Activated naive CD8-positive, alpha-beta T cell treated with anti-CD3 and anti-CD28 coated beads, Interleukin-2, amount 50 U/mL, for 16 hours (primary cell): ENCODE results near the gene CILP.
"Not testable (repeated sequence)": the region's sequence is repeated elsewhere in the genome, so short reads cannot be mapped to it uniquely, and the experiment has no call there.

Experiments
- DNase-seq: peaks from one replicate; pipeline ENCODE4 v3.0.0-alpha.2; 2020; ENCODE audit warnings: low read depth, low spot score

CILP gene

GRCh38 chr15:65210770-65211481, at the start of gene CILP:
Gene CILP (minus strand): TSS chr15:65211473. CDS start chr15:65209755, 1,718 bp downstream.
- no peak for DNase-seq

DNA sequence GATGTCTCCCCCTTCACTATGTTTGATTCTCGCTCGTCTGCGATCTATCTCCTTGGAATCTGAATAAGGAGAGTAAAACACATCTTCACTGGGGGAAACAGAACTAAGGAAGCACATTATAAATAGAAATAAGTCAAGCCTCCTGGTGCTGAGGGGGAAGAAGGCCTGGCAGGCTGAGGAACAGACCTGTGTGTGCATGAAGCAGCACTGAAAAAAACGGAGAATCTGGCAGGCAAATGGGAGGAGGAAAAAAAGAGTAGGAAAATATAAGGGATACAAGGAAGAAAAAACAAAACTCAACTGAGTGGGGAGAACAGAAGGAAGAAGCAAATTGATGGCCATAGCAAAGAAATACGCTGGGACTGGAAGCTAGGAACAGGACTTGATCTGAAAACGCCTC, 49.7 kb upstream of the CILP start:
- DNase-seq = no peak

DNA sequence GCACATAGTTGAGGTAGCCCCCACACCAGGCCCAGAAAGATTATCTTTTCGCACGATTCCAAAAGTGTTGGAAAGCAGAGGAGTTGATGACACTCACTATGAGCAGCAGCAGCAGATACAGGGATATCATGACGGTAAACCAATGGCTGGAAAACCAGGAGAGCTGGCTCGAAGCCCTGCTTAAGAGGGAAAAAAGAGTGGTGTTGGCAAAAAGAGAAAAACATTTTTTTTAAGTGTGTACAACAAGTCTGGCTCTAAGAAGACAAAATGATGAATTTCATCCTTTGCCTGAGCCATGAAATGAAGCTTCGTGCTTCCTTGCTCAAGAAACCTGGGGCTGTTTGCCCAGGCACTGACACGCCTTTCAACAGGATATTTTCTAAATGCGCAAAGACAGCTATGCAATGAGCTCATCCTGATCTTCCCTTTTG, 48.1 kb upstream of the CILP start:
- no peak for DNase-seq

- no peak for DNase-seq
Observed at GRCh38 chr15:65258375-65259262, 47.3 kb upstream of the CILP start.

- DNase-seq = no peak
Observed at GRCh38 chr15:65255486-65256140, 44.3 kb upstream of the CILP start.

DNA sequence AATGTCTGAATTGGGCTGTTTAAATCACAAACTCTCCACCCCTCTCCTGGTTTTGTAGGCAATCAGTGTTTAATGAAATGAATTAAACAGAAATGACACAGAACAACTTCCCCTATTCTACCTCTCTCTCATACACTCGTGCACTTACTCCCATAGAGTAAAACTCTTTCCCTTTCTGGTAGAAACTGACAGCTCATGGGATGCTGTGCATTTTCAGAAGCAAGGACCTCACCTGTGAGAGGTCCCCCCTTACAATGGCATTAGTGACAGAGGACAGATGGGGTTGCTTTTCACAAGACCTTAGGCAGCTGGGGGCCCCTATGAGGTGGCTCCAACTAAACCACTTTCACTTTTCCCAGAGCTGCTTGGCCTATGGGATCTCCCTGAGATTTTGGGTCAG, 43.5 kb upstream of the CILP start:
- no peak for DNase-seq

DNA sequence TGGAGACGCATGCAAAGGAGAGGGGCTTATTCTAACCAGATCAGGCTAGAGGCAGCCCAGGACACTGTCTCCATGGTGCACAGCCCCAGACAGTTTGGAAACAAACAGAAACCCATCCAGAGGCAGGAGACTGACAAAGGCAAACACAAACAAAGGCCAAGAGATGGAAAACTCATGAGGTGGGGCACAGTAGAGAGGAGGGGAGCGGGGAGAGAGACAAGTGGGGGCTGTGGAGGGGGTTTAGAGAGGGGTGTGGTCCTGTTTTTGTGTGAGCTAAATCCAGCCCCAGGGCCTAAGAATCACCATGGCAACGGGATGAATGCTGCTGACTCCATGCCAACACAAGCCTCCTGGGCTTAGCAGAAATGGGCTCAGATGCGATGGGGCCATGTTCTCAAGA, 43.1 kb upstream of the CILP start:
- no peak for DNase-seq

- peak; percentile 44 for DNase-seq
Observed at GRCh38 chr15:65249641-65250040, 38.4 kb upstream of the CILP start.

- no peak for DNase-seq
Observed at GRCh38 chr15:65248511-65249255, 37.4 kb upstream of the CILP start.

- no peak for DNase-seq
Observed at GRCh38 chr15:65246939-65247338, 35.7 kb upstream of the CILP start.

- DNase-seq = no peak
Observed at GRCh38 chr15:65246026-65246714, 34.9 kb upstream of the CILP start.

GRCh38 chr15:65245096-65245856, 34.0 kb upstream of the CILP start:
- no peak for DNase-seq

GRCh38 chr15:65244638-65245037, 33.4 kb upstream of the CILP start:
- DNase-seq = no peak

- not testable (repeated sequence) for DNase-seq
Observed at GRCh38 chr15:65236443-65236842, 25.2 kb upstream of the CILP start.

DNA sequence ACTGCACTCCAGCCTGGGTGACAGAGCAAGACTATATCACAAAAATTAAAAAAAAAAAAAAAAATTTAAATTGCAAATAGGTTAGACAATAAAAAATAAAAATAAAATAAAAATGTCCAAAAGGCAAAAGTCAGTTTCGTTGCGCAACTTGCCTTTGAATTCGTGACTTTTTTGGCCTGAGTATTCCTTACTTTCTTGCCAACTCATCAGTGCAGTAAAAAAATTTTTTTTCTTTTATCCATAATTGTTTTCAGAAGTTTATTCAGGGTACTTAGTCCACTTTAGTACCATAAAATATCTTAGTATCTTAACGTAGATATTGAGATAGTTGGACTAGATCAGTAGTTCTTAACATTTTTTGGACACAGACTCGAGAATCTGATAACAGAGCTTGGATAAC, 22.4 kb upstream of the CILP start:
- DNase-seq = no peak

DNA sequence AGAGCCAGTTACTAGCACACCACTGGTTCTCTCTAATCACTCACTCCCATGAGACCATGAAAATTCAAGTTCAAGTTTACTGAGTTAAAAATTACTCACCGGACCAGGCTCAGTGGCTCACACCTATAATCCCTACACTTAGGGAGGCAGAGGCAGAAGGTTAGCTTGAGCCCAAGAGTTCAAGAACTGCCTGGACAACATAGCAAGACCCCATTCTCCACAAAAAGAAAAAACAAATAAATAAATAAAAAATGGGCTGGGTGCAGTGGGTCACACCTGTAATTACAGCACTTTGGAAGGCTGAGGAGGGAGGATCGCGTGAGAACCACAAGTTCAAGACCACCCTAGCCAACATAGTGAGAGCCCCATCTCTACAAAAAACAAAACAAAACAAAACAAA, 21.2 kb upstream of the CILP start:
- no peak for DNase-seq

DNA sequence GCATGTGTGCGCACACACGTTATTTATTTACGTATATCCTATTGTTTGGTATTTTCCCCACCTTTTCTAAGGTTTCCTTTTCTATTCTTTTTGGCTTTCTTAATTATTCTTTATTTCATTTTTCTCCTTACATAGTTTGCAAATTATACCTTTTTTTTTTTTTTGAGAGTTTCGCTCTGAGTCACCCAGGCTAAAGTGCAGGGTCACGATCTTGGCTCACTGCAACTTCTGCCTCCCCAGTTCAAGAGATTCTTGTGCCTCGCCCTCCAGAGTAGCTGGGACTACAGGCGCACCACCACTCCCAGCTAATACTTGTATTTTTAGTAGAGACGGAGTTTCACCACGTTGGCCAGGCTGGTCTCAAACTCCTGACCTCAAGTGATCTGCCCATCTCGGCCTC, 20.0 kb upstream of the CILP start:
- no peak for DNase-seq

- not testable (repeated sequence) for DNase-seq
Observed at GRCh38 chr15:65226901-65227300, 15.6 kb upstream of the CILP start.

GRCh38 chr15:65226221-65226620, 14.9 kb upstream of the CILP start:
- DNase-seq = no peak

DNA sequence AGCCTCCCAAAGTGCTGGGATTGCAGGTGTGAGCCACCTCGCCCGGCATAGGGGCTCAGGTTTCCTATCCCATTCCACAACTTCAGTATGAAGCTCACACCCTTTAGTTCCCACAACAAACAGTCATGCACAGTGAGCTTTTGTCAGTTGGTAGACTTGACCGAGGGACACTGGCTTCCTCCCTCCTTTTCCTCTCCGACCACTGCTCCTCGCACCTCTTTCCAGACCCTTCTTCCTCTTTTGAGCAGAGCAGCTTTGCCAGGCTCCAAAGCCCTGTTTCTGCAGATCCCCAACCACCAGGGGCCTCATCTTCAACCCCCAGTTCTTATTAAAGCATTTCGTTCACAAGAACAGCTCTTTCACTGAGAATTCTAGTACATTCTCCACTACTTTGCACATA, 12.7 kb upstream of the CILP start:
- DNase-seq = no peak
